ENCODE results near the gene IQCH. TPM values are rescaled to one million over a fixed set of nuclear protein-coding genes. Genes with fewer than 3 reads are reported as not detected.

The IQCH gene
- polyA plus RNA-seq, 2 of the 4 experiments (the other 2 are of a cell fraction), result 1.5 to 3.8 TPM

DNA sequence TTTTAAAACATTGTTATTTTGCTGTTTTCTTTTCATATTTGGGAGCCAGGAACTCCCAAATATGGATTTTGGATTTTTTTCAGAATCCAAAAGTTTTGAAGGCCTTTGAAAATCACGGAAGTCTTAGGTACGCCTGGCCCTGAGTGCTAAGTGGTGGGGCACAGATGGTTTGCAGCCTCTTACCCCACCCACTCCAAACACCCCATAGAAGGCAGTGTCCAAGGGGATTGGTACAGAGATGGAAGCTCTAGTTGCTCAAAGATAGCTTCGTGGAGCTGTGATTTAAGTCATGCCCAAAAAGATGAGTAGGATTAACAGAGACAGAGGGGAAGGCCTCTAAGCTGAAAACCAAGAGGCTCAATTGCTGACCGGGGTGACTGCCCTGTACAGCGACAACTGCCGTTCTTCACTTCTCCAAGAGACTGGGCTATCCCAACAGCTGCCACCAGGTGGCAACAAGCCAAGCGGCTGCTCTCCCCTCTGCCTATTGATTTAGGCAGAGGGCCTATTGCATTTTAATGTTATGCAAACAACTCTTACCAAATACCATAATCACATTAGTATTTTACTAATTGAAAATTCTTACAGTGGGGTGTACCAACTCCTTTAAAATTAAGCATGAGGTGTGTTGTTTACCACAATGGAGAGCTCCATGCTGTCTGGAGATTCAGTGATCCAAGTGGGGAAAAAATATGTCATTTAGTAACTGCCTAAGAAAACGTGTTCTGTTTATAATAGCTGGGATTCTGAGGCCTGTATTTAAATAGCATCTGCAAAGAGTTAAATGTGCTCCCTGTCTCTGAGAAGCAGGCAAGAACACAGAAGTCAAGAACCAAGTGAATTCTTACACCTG lies 202.3 kb downstream of the IQCH start:
- ATAC-seq (peak; percentile 96 to 99), DNase-seq (ENCODE audit: low read depth in 1 of 2, low spot score in 1 of 2) (peak; percentile 75 to 81), FAIRE-seq (peak; percentile 65)
- POLR2A ChIA-PET, result no interaction called here
- H3K4me3 ChIP-seq, result no peak overlapping the region
- 15% methylated on average over 8 of the region's 8 CpGs for whole genome bisulfite sequencing (ENCODE audit: missing lambda C conversion rate)
- CTCF ChIA-PET, result interaction anchor here (0.6 to 4.5 kb wide), 53 partner anchors 11 to 1468 kb away, joined by 3 to 67 read pairs (median 4); partner anchors contain the start of genes MAP2K5 and SKOR1
- H3K27ac ChIP-seq, result no peak overlapping the region
- H3K4me2 ChIP-seq, result peak overlapping the region; percentile 42
- TF ChIP-seq, protein P1, sequence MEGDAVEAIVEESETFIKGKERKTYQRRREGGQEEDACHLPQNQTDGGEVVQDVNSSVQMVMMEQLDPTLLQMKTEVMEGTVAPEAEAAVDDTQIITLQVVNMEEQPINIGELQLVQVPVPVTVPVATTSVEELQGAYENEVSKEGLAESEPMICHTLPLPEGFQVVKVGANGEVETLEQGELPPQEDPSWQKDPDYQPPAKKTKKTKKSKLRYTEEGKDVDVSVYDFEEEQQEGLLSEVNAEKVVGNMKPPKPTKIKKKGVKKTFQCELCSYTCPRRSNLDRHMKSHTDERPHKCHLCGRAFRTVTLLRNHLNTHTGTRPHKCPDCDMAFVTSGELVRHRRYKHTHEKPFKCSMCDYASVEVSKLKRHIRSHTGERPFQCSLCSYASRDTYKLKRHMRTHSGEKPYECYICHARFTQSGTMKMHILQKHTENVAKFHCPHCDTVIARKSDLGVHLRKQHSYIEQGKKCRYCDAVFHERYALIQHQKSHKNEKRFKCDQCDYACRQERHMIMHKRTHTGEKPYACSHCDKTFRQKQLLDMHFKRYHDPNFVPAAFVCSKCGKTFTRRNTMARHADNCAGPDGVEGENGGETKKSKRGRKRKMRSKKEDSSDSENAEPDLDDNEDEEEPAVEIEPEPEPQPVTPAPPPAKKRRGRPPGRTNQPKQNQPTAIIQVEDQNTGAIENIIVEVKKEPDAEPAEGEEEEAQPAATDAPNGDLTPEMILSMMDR (IDR thresholded peaks at IDR 0.05), result peak; percentile 94
- TF ChIP-seq SREBF2 (IDR thresholded peaks at IDR 0.05) (no peak), SMC3 (IDR thresholded peaks at IDR 0.05) (peak; percentile 94), RAD21 (conservative IDR thresholded peaks at IDR 0.05 in 1 of 2, IDR thresholded peaks at IDR 0.05 in 1 of 2) (peak; percentile 76 to 81), CEBPB (IDR thresholded peaks at IDR 0.05) (no peak)
- no peaks in the 10 kb centered on the region for H3K9me3 ChIP-seq
- H3K4me1 ChIP-seq, result no peaks in the 10 kb centered on the region

DNA sequence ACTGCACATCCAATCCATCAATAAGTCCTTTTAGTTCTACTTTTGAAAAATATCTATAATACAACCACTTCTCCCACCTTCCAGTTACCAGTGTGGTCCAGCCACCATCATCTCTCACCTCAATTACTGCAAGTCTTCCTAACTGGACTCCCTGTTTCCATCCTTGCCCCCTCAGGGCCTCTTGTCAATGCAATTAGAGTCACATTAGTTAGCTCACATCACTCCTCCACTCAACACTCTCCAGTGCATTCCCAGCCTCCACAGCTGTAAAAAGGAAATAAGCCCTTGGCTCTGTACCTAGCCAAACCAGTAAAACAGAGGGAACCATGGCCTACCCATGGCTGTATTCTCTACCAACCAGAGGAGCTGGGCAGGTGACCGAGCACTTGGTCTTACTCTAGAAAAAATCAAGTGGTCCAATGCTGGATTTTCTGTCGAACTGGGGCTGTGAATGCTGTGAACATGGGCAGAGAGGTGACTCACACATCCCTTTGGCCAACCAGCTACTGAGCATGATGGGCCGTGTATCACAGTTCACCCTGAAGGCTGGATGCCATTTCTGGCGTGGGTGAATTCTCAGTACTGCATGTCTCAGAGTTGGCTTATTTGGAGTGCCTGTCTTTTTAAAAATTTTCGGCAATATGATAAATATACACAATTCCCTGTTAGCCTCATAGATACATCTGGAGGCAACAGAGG lies 203.9 kb downstream of the IQCH start:
- no peak for ATAC-seq
- Histone ChIP-seq H3K4me2 (no peak overlapping the region), H3K4me3 (no peak overlapping the region), H3K4me1 (no peaks in the 10 kb centered on the region), H3K9me3 (no peaks in the 10 kb centered on the region), H3K27ac (no peak overlapping the region)
- POLR2A ChIA-PET, result no interaction called here
- CTCF ChIA-PET, result interaction anchor here (0.5 to 4.5 kb wide), 18 partner anchors 9 to 385 kb away, joined by 3 to 67 read pairs (median 8); partner anchors contain the start of gene MAP2K5
- DNase-seq (ENCODE audit: low read depth in 1 of 2, low spot score in 1 of 2), result no peak
- FAIRE-seq, result no peak
- WGBS (ENCODE audit: missing lambda C conversion rate), result 71% methylated on average over 5 of the region's 5 CpGs
- no peak for TF ChIP-seq EP300 (IDR thresholded peaks at IDR 0.05)
- TF ChIP-seq RAD21 (conservative IDR thresholded peaks at IDR 0.05 in 1 of 2, IDR thresholded peaks at IDR 0.05 in 1 of 2), result no peak
- TF ChIP-seq HOXB13 (CRISPR knock-in tag; IDR thresholded peaks at IDR 0.05; ENCODE audit: low read depth), result no peak
- TF ChIP-seq KDM1A (IDR thresholded peaks at IDR 0.05; ENCODE audit: low read depth), result no peak
- TF ChIP-seq HOXB5 (CRISPR knock-in tag; IDR thresholded peaks at IDR 0.05), result no peak
- TF ChIP-seq, protein P2, sequence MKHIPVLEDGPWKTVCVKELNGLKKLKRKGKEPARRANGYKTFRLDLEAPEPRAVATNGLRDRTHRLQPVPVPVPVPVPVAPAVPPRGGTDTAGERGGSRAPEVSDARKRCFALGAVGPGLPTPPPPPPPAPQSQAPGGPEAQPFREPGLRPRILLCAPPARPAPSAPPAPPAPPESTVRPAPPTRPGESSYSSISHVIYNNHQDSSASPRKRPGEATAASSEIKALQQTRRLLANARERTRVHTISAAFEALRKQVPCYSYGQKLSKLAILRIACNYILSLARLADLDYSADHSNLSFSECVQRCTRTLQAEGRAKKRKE (CRISPR knock-in tag; IDR thresholded peaks at IDR 0.05; ENCODE audit: low read depth), result no peak
- TF ChIP-seq RFX5 (IDR thresholded peaks at IDR 0.05), result no peak
- TF ChIP-seq, protein P3, sequence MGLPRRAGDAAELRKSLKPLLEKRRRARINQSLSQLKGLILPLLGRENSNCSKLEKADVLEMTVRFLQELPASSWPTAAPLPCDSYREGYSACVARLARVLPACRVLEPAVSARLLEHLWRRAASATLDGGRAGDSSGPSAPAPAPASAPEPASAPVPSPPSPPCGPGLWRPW (IDR thresholded peaks at IDR 0.05), result no peak
- no peak for TF ChIP-seq SREBF2 (IDR thresholded peaks at IDR 0.05)
- no peak for TF ChIP-seq CBX2 (IDR thresholded peaks at IDR 0.05; ENCODE audit: borderline replicate concordance, low read depth)
- TF ChIP-seq FOSB (CRISPR knock-in tag; IDR thresholded peaks at IDR 0.05), result no peak

DNA sequence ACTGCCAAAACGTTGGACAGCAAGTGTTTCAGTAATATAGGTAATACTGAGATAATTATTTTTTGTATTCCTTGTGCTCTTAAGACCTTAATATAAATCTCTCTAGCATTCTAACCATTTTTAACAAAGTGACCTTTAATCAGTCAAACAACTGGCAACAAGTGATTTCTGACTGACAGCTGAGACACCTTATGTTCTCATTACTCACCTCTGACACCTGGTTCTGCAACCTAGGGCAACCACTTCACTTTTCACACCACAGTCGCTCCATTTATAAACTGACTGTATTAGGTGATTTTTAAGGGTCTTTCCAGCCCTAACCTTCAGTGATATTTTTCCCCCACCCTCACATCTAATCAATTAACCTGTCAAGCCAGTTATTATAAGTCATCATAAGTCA lies 205.9 kb downstream of the IQCH start:
- H3K4me1 ChIP-seq, result no peaks in the 10 kb centered on the region
- POLR2A ChIA-PET, result no interaction called here
- TF ChIP-seq JUN (IDR thresholded peaks at IDR 0.05) (no peak), MAZ (IDR thresholded peaks at IDR 0.05; ENCODE audit: borderline replicate concordance, low read depth, low read length) (no peak), EHF (CRISPR knock-in tag; IDR thresholded peaks at IDR 0.05) (no peak), TP53 (CRISPR knock-in tag; IDR thresholded peaks at IDR 0.05) (no peak), PHF8 (IDR thresholded peaks at IDR 0.05; ENCODE audit: borderline replicate concordance, low read depth) (no peak)
- no peak for DNase-seq (ENCODE audit: low read depth in 1 of 2, low spot score in 1 of 2)
- no peak overlapping the region for H3K4me2 ChIP-seq
- no peaks in the 10 kb centered on the region for H3K9me3 ChIP-seq
- FAIRE-seq, result no peak
- WGBS (ENCODE audit: missing lambda C conversion rate), result 44% methylated on average over 2 of the region's 2 CpGs
- no peak for ATAC-seq
- CTCF ChIA-PET, result interaction anchor here (4.4 to 4.5 kb wide), 2 partner anchors 371 to 376 kb away, joined by 41 to 67 read pairs; no protein-coding TSS in a partner anchor
- H3K27ac ChIP-seq, result no peak overlapping the region
- no peak overlapping the region for H3K4me3 ChIP-seq

Data from A549 (cell line).